GM23338 (cell line): ENCODE data around the gene ACOX3.

ENCODE experiments used
- CREB1 ChIP-seq: fragments of 250-450 bp; sonication (Bioruptor Pico); IDR thresholded peaks from 2 replicates; pipeline ENCODE4 v1.5.0; 2020; ENCODE audit warnings: low read depth, mild to moderate bottlenecking, moderate library complexity
- CTCF ChIP-seq, 2 experiments: fragments of 200-600 bp in 1 of 2; sonication (generic) in 1 of 2; conservative IDR thresholded peaks; 2 replicates each; pipeline versions ENCODE4 v1.5.1 to v1.6.1; 2016 to 2017; ENCODE audit warnings: antibody characterized with exemption in 2 of 2, low read depth in 2 of 2, mild to moderate bottlenecking in 2 of 2, moderate library complexity in 1 of 2
- ETS1 ChIP-seq: IDR thresholded peaks from 2 replicates; pipeline ENCODE4 v1.6.1; 2016; ENCODE audit warnings: antibody characterized with exemption
- EZH2 ChIP-seq: fragments of 200-600 bp; sonication (generic); IDR thresholded peaks from one replicate; pipeline ENCODE4 v1.8.0; 2017; ENCODE audit warnings: antibody characterized with exemption, mild to moderate bottlenecking, low read depth; ENCODE audit not compliant: unreplicated experiment
- EZH2phosphoT487 ChIP-seq: fragments of 200-600 bp; sonication (generic); IDR thresholded peaks from one replicate; pipeline ENCODE4 v1.8.1; 2018; ENCODE audit warnings: antibody characterized with exemption; ENCODE audit not compliant: unreplicated experiment
- NANOG ChIP-seq: IDR thresholded peaks from 2 replicates; pipeline ENCODE4 v1.6.1; 2016; ENCODE audit warnings: antibody characterized with exemption, borderline replicate concordance
- POLR2AphosphoS5 ChIP-seq: IDR thresholded peaks from 2 replicates; pipeline ENCODE4 v1.6.1; 2016; ENCODE audit warnings: antibody characterized with exemption, low read depth
- REST ChIP-seq: IDR thresholded peaks from one replicate; pipeline ENCODE4 v1.6.1; 2018; ENCODE audit warnings: antibody characterized with exemption; ENCODE audit not compliant: unreplicated experiment
- ZNF331 ChIP-seq: fragments of 250-450 bp; sonication (Bioruptor Pico); IDR thresholded peaks from 2 replicates; pipeline ENCODE4 v1.5.0; 2020; ENCODE audit warnings: low read depth, mild to moderate bottlenecking, moderate library complexity

GRCh38 chr4:8340781-8341241 is 99.7 kb downstream of the ACOX3 start:
- TF ChIP-seq CTCF (conservative IDR thresholded peaks at IDR 0.05; ENCODE audit: low read depth in 2 of 2) (no peak), POLR2AphosphoS5 (no peak), ETS1 (no peak), CREB1 (CRISPR knock-in tag) (no peak), REST (no peak), ZNF331 (no peak), EZH2phosphoT487 (no peak), EZH2 (no peak), NANOG (no peak)
